Measurements from ENCODE around the gene PLCB1.
A peak's percentile ranks its signal among the peaks of the same experiment; 100 is the strongest.

Gene PLCB1

DNA sequence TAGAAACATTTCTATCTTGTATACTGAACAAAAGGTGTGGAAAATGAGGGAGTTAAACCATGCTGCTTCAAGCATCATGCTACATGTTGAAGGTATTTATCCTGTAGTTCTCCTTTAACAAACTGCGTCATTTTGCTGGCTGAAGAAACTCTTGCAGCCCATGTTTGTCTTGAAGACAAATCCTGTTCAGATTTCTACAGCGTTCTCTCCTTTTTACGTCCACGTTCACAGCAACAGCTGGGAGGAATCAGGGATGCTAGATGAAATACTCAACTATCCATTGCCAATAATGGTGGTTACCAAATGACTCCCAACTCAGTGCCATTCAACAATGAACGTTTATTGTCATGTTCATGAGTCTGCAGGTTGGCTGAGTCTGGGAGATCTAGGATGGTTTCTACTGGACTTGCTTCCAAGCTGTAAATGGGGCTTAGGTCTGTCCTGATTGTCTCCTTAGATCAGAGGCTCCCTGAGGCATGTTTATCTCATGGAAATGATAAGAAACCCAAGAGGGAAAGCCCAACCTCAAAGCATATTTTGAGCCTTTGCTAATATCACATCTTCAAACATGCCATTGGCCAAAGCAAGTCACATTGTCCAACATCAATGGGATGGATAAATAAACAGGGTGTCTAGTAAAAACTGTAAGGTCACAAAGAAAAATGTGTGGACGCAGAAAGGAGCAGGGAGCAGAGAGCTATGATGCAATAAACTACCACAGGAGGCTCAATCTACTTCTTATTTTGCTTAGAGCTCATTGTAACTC, 2.7 kb upstream of the PLCB1 start:
- Histone ChIP-seq H3K9me3 (ENCODE audit: control insufficient read depth, low read length) (no peaks in the 10 kb centered on the region), H3K36me3 (ENCODE audit: control insufficient read depth, insufficient read depth, low read length) (no peaks in the 10 kb centered on the region), H3K4me1 (ENCODE audit: control insufficient read depth, insufficient read depth, low read length, poor library complexity, severe bottlenecking) (peaks cover 7% of the 10 kb centered on the region), H3K4me3 (ENCODE audit: extremely low read depth, insufficient read depth, low read length, poor library complexity, severe bottlenecking) (no peak overlapping the region), H3K27ac (ENCODE audit: low read depth, low read length, severe bottlenecking) (no peak overlapping the region)
- WGBS, 2 experiments (ENCODE audit: insufficient coverage in 2 of 2), result 88 to 100% methylated on average over 2 to 6 of the region's 6 CpGs

GRCh38 chr20:8130840-8131526, 1.1 kb upstream of the PLCB1 start:
- WGBS, 2 experiments (ENCODE audit: insufficient coverage in 2 of 2), result 56 to 89% methylated on average over 3 to 6 of the region's 8 CpGs

GRCh38 chr20:8132484-8133309, 631 bp downstream of the PLCB1 start:
- Histone ChIP-seq H3K4me1 (ENCODE audit: control insufficient read depth, insufficient read depth, low read length, poor library complexity, severe bottlenecking) (peaks cover 7% of the 10 kb centered on the region), H3K36me3 (ENCODE audit: control insufficient read depth, insufficient read depth, low read length) (no peaks in the 10 kb centered on the region), H3K27ac (ENCODE audit: low read depth, low read length, severe bottlenecking) (no peak overlapping the region), H3K9me3 (ENCODE audit: control insufficient read depth, low read length) (no peaks in the 10 kb centered on the region), H3K4me3 (ENCODE audit: extremely low read depth, insufficient read depth, low read length, poor library complexity, severe bottlenecking) (peak overlapping the region; percentile 55)
- 10 to 20% methylated on average over 37 to 63 of the region's 68 CpGs for WGBS, 2 experiments (ENCODE audit: insufficient coverage in 2 of 2)

More at GRCh38 chr20:8130840-8131526, 1.1 kb upstream of the PLCB1 start:
- H3K4me1 ChIP-seq (ENCODE audit: control insufficient read depth, insufficient read depth, low read length, poor library complexity, severe bottlenecking), result peaks cover 7% of the 10 kb centered on the region
- H3K4me3 ChIP-seq (ENCODE audit: extremely low read depth, insufficient read depth, low read length, poor library complexity, severe bottlenecking), result peak overlapping the region; percentile 55
- H3K27ac ChIP-seq (ENCODE audit: low read depth, low read length, severe bottlenecking), result no peak overlapping the region
- no peaks in the 10 kb centered on the region for H3K36me3 ChIP-seq (ENCODE audit: control insufficient read depth, insufficient read depth, low read length)
- no peaks in the 10 kb centered on the region for H3K9me3 ChIP-seq (ENCODE audit: control insufficient read depth, low read length)

GRCh38 chr20:8133310-8133768, 1.3 kb downstream of the PLCB1 start:
- WGBS, 2 experiments (ENCODE audit: insufficient coverage in 2 of 2), result 71 to 82% methylated on average over 7 to 14 of the region's 14 CpGs
- Histone ChIP-seq H3K4me3 (ENCODE audit: extremely low read depth, insufficient read depth, low read length, poor library complexity, severe bottlenecking) (peak overlapping the region; percentile 55), H3K36me3 (ENCODE audit: control insufficient read depth, insufficient read depth, low read length) (no peaks in the 10 kb centered on the region), H3K4me1 (ENCODE audit: control insufficient read depth, insufficient read depth, low read length, poor library complexity, severe bottlenecking) (peaks cover 7% of the 10 kb centered on the region), H3K27ac (ENCODE audit: low read depth, low read length, severe bottlenecking) (no peak overlapping the region), H3K9me3 (ENCODE audit: control insufficient read depth, low read length) (no peaks in the 10 kb centered on the region)

DNA sequence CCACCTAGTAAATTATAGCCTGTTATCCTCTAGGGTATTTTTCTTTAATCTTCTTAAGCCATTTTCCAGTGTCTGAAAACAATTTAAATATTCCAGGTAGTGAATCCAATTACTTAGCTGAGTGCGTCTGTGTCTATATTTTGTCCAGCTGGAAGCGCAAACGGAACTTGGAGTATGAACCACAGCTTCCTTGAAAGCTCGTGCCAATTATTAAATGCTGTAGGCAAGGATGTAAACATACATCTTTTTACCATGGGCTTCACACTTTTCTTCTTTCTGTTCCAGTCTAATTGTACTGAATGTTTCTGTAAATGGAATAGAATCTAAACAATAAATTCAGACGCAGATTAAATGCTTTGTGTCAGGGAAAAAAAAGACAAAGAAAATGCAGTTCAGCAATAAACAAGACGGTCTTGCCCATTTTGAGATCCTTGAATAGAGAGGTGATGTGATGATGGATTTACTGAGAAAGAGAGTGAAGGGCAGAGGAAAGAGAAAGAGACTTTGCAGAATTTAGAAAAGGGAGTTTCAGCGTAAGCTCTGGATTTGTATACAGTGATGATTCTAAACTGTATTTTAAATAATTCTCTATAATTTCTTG, 1.9 kb downstream of the PLCB1 start:
- 91 to 94% methylated on average over 2 to 5 of the region's 7 CpGs for WGBS, 2 experiments (ENCODE audit: insufficient coverage in 2 of 2)

GRCh38 chr20:8139899-8140298, 7.8 kb downstream of the PLCB1 start:
- Histone ChIP-seq H3K36me3 (ENCODE audit: control insufficient read depth, insufficient read depth, low read length) (no peaks in the 10 kb centered on the region), H3K4me1 (ENCODE audit: control insufficient read depth, insufficient read depth, low read length, poor library complexity, severe bottlenecking) (peaks cover 5% of the 10 kb centered on the region), H3K9me3 (ENCODE audit: control insufficient read depth, low read length) (no peaks in the 10 kb centered on the region), H3K27ac (ENCODE audit: low read depth, low read length, severe bottlenecking) (no peak overlapping the region), H3K4me3 (ENCODE audit: extremely low read depth, insufficient read depth, low read length, poor library complexity, severe bottlenecking) (no peak overlapping the region)
- WGBS, 2 experiments (ENCODE audit: insufficient coverage in 2 of 2), result 67% methylated on average over 2 of the region's 2 CpGs; no CpG with 5 or more reads in 1 of the 2 experiments

More for the DNA sequence above, 1.9 kb downstream of the PLCB1 start:
- no peaks in the 10 kb centered on the region for H3K9me3 ChIP-seq (ENCODE audit: control insufficient read depth, low read length)
- no peak overlapping the region for H3K27ac ChIP-seq (ENCODE audit: low read depth, low read length, severe bottlenecking)
- no peak overlapping the region for H3K4me3 ChIP-seq (ENCODE audit: extremely low read depth, insufficient read depth, low read length, poor library complexity, severe bottlenecking)
- no peaks in the 10 kb centered on the region for H3K36me3 ChIP-seq (ENCODE audit: control insufficient read depth, insufficient read depth, low read length)
- peaks cover 3% of the 10 kb centered on the region for H3K4me1 ChIP-seq (ENCODE audit: control insufficient read depth, insufficient read depth, low read length, poor library complexity, severe bottlenecking)

- no peak overlapping the region for H3K27ac ChIP-seq (ENCODE audit: low read depth, low read length, severe bottlenecking)
- WGBS, 2 experiments (ENCODE audit: insufficient coverage in 2 of 2), result no CpG with 5 or more reads among the region's 3 CpGs
- H3K4me3 ChIP-seq (ENCODE audit: extremely low read depth, insufficient read depth, low read length, poor library complexity, severe bottlenecking), result no peak overlapping the region
- H3K36me3 ChIP-seq (ENCODE audit: control insufficient read depth, insufficient read depth, low read length), result no peaks in the 10 kb centered on the region
- no peaks in the 10 kb centered on the region for H3K9me3 ChIP-seq (ENCODE audit: control insufficient read depth, low read length)
- peaks cover 8% of the 10 kb centered on the region for H3K4me1 ChIP-seq (ENCODE audit: control insufficient read depth, insufficient read depth, low read length, poor library complexity, severe bottlenecking)
These were observed 11.4 kb downstream of the PLCB1 start for GRCh38 chr20:8143474-8143873.

GRCh38 chr20:8144282-8145245, 12.5 kb downstream of the PLCB1 start:
- Histone ChIP-seq H3K9me3 (ENCODE audit: control insufficient read depth, low read length) (no peaks in the 10 kb centered on the region), H3K4me3 (ENCODE audit: extremely low read depth, insufficient read depth, low read length, poor library complexity, severe bottlenecking) (no peak overlapping the region), H3K4me1 (ENCODE audit: control insufficient read depth, insufficient read depth, low read length, poor library complexity, severe bottlenecking) (peaks cover 8% of the 10 kb centered on the region), H3K36me3 (ENCODE audit: control insufficient read depth, insufficient read depth, low read length) (no peaks in the 10 kb centered on the region), H3K27ac (ENCODE audit: low read depth, low read length, severe bottlenecking) (no peak overlapping the region)
- WGBS, 2 experiments (ENCODE audit: insufficient coverage in 2 of 2), result 80 to 83% methylated on average over 5 to 6 of the region's 13 CpGs

DNA sequence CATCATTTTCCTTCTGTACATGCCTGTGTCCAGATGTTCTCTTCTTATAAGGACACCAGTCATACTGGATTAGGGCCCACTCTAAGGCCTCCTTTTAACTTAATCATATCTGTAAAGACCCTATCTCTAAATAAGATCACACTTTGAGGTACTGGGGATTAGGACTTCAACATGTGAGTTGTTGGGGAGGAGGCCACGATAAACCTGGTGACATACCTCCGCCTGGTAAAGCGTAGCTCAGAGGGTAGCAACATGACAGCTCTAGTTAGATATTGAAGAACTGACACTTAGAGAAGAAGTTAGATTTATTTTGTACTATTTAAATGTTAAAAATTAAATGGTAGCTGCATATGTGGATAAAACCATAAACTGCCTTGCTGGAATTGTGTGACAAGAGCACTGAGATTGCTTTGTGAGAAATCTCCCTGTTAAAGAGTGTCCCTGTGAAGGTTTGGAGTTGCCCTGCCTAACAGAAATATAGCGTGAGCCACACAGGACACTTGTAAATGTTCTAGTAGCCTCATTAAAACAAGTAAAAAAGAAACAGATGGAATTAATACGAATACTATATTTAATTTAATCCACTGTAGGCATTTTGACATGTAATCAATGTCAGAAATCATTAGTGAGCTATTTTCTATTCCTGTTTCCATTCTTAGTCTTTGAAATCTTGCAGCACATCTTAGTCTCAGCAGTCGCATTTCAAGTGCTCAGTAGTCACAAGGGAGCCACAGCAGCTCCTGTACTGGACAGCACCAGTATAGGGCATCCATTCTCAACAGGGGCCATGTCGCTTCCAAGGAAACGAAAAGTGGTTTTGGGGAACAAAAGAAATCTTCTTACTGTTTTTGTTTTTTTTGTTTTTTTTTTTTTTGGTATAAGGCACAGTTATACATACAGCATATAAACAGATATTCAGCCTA, 13.4 kb downstream of the PLCB1 start:
- Histone ChIP-seq H3K36me3 (ENCODE audit: control insufficient read depth, insufficient read depth, low read length) (no peaks in the 10 kb centered on the region), H3K4me3 (ENCODE audit: extremely low read depth, insufficient read depth, low read length, poor library complexity, severe bottlenecking) (no peak overlapping the region), H3K27ac (ENCODE audit: low read depth, low read length, severe bottlenecking) (no peak overlapping the region), H3K9me3 (ENCODE audit: control insufficient read depth, low read length) (no peaks in the 10 kb centered on the region), H3K4me1 (ENCODE audit: control insufficient read depth, insufficient read depth, low read length, poor library complexity, severe bottlenecking) (peaks cover 8% of the 10 kb centered on the region)
- WGBS, 2 experiments (ENCODE audit: insufficient coverage in 2 of 2), result 92 to 100% methylated on average over 1 to 5 of the region's 8 CpGs
